ENCODE results near the gene IPO11.

Gene IPO11

GRCh38 chr5:62576570-62577170 is 164.1 kb downstream of the IPO11 start:
- peak overlapping the region in 1 of 10 experiments; percentile 28; a peak in 2 of 20 replicates for H3K4me3 ChIP-seq
- peaks cover 0 to 12% (median 8%) of the 10 kb centered on the region in 11 experiments; a peak in 9 of 22 replicates for H3K9me3 ChIP-seq (replicated peaks in 1 of 11)
- peaks cover 37 to 75% (median 65%) of the 10 kb centered on the region in 10 experiments for H3K4me1 ChIP-seq
- H3K36me3 ChIP-seq = peaks cover 0 to 55% (median 20%) of the 10 kb centered on the region in 11 experiments; a peak in 14 of 22 replicates
- peak overlapping the region; percentile 30 to 80 (median 52); a peak in 21 of 22 replicates for H3K4me2 ChIP-seq
- TF ChIP-seq Cebpa-rat (IDR thresholded peaks at IDR 0.05) = no peak
- H3K27me3 ChIP-seq = no peaks in the 10 kb centered on the region
- H3K27ac ChIP-seq = peak overlapping the region in 7 of 11 experiments; percentile 20 to 40 (median 26); a peak in 8 of 22 replicates
- no peak overlapping the region for H3K9ac ChIP-seq
- H4K20me1 ChIP-seq = no peaks in the 10 kb centered on the region

DNA sequence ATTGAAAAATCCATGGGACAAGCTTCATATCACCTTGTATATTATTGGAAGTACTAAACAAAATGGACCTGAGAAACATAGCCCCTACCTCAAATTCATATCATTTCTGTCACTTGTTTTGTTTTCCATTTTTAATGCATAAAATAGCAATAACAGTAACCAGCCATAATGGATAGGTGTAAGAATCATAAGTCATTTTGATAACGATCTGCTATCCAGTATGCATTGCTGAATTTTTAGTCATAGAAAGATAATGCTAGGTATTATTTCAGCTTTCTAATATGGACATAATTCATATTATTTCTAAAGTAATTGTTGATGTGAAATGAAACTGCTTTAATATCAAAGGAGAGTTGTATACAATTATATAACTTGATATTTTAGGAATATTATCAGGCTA is 164.9 kb downstream of the IPO11 start:
- peaks cover 42 to 81% (median 65%) of the 10 kb centered on the region in 10 experiments for H3K4me1 ChIP-seq
- H4K20me1 ChIP-seq = no peaks in the 10 kb centered on the region
- peaks cover 0 to 55% (median 22%) of the 10 kb centered on the region in 11 experiments; a peak in 14 of 22 replicates for H3K36me3 ChIP-seq
- H3K9me3 ChIP-seq (replicated peaks in 1 of 11) = peaks cover 0 to 12% (median 8%) of the 10 kb centered on the region in 11 experiments; a peak in 9 of 22 replicates
- H3K4me3 ChIP-seq = no peak overlapping the region
- peak overlapping the region in 8 of 11 experiments; percentile 30 to 80 (median 50); a peak in 14 of 22 replicates for H3K4me2 ChIP-seq
- H3K27me3 ChIP-seq = no peaks in the 10 kb centered on the region
- no peak for TF ChIP-seq Cebpa-rat (IDR thresholded peaks at IDR 0.05)
- H3K27ac ChIP-seq = peak overlapping the region in 2 of 11 experiments; percentile 26 to 39; a peak in 3 of 22 replicates
- H3K9ac ChIP-seq = no peak overlapping the region

DNA sequence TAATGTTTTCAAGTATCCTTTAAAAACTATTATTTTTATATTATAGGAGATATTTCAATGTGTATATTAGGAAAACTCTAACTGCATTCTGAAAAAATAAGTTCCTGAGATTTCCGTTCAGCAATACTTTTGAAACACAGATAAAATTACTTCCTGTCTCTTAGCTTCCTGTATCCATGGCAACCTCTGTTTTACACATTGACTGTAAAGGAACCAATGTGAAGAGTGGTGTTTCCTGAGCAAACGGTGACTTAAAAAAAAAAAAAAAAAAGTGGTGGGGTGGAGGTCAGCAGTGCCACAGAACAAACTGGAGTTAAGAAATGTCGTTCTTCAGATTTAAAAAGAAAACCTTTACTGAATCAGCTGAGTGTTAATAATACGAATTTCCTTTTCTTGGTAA is 166.0 kb downstream of the IPO11 start, which contains the start of gene LRRC70:
Gene LRRC70, plus strand, starts transcription at position 280 of the 400 bp plus-strand sequence. CDS start 620 bp downstream, outside the sequence.
- Histone ChIP-seq H4K20me1 (no peaks in the 10 kb centered on the region), H3K27ac (peak within 1 kb of the TSS in 9 of 11 experiments; percentile 1 to 73 (median 51); a peak in 14 of 22 replicates), H3K36me3 (peaks cover 0 to 46% (median 19%) of the 10 kb centered on the region in 11 experiments; a peak in 13 of 22 replicates), H3K27me3 (no peaks in the 10 kb centered on the region), H3K9ac (peak within 1 kb of the TSS in 6 of 11 experiments; percentile 39 to 63 (median 50); a peak in 8 of 22 replicates), H3K4me2 (peak within 1 kb of the TSS; percentile 51 to 81 (median 63); a peak in 20 of 22 replicates), H3K4me1 (peaks cover 42 to 81% (median 64%) of the 10 kb centered on the region in 10 experiments), H3K9me3 (replicated peaks in 1 of 11) (peaks cover 0 to 12% (median 8%) of the 10 kb centered on the region in 11 experiments; a peak in 9 of 22 replicates), H3K4me3 (peak within 1 kb of the TSS in 8 of 10 experiments; percentile 24 to 61 (median 50); a peak in 16 of 20 replicates)
- TF ChIP-seq Cebpa-rat (IDR thresholded peaks at IDR 0.05) = no peak

GRCh38 chr5:62579761-62580160 is 167.2 kb downstream of the IPO11 start:
- Histone ChIP-seq H3K4me3 (peak overlapping the region in 7 of 10 experiments; percentile 47 to 61 (median 51); a peak in 9 of 20 replicates), H3K36me3 (peaks cover 0 to 53% (median 22%) of the 10 kb centered on the region in 11 experiments; a peak in 14 of 22 replicates), H3K9ac (peak overlapping the region in 4 of 11 experiments; percentile 48 to 62 (median 50); a peak in 5 of 22 replicates), H3K27me3 (no peaks in the 10 kb centered on the region), H4K20me1 (no peaks in the 10 kb centered on the region), H3K9me3 (replicated peaks in 1 of 11) (peaks cover 0 to 12% (median 8%) of the 10 kb centered on the region in 11 experiments; a peak in 9 of 22 replicates), H3K4me1 (peaks cover 42 to 74% (median 57%) of the 10 kb centered on the region in 10 experiments), H3K4me2 (peak overlapping the region in 10 of 11 experiments; percentile 30 to 81 (median 63); a peak in 18 of 22 replicates), H3K27ac (peak overlapping the region in 4 of 11 experiments; percentile 41 to 73 (median 56); a peak in 5 of 22 replicates)
- no peak for TF ChIP-seq Cebpa-rat (IDR thresholded peaks at IDR 0.05)

- Histone ChIP-seq H3K9me3 (replicated peaks in 1 of 11) (no peaks in the 10 kb centered on the region), H3K27me3 (no peaks in the 10 kb centered on the region), H3K9ac (no peak overlapping the region)
Measured at GRCh38 chr5:62581836-62582597, 169.5 kb downstream of the IPO11 start.

GRCh38 chr5:62584391-62584790 is 171.8 kb downstream of the IPO11 start:
- Histone ChIP-seq H3K27me3 (no peaks in the 10 kb centered on the region), H3K4me3 (no peak overlapping the region), H3K9me3 (replicated peaks in 1 of 11) (peaks cover 1 to 19% (median 9%) of the 10 kb centered on the region in 11 experiments; a peak in 12 of 22 replicates), H3K9ac (no peak overlapping the region), H3K4me1 (peaks cover 17 to 40% (median 27%) of the 10 kb centered on the region in 10 experiments; a peak in 19 of 20 replicates), H3K27ac (no peak overlapping the region), H4K20me1 (no peaks in the 10 kb centered on the region), H3K4me2 (no peak overlapping the region), H3K36me3 (peaks cover 15 to 67% (median 35%) of the 10 kb centered on the region in 11 experiments; a peak in 21 of 22 replicates)
- no peak for TF ChIP-seq Cebpa-rat (IDR thresholded peaks at IDR 0.05)

More at GRCh38 chr5:62581836-62582597, 169.5 kb downstream of the IPO11 start:
- H3K4me3 ChIP-seq = no peak overlapping the region
- no peak for TF ChIP-seq Cebpa-rat (IDR thresholded peaks at IDR 0.05)
- H4K20me1 ChIP-seq = no peaks in the 10 kb centered on the region
- H3K4me1 ChIP-seq = peaks cover 21 to 63% (median 42%) of the 10 kb centered on the region in 10 experiments
- H3K27ac ChIP-seq = no peak overlapping the region
- peak overlapping the region in 4 of 11 experiments; percentile 0 to 10 (median 6); a peak in 6 of 22 replicates for H3K4me2 ChIP-seq
- H3K36me3 ChIP-seq = peaks cover 0 to 48% (median 15%) of the 10 kb centered on the region in 11 experiments; a peak in 13 of 22 replicates

- peaks cover 17 to 65% (median 40%) of the 10 kb centered on the region in 11 experiments; a peak in 21 of 22 replicates for H3K36me3 ChIP-seq
- TF ChIP-seq Cebpa-rat (IDR thresholded peaks at IDR 0.05) = no peak
- H3K27ac ChIP-seq = peak overlapping the region in 2 of 11 experiments; percentile 2 to 24; a peak in 1 of 22 replicates
- peak overlapping the region in 6 of 11 experiments; percentile 12 to 55 (median 45); a peak in 12 of 22 replicates for H3K4me2 ChIP-seq
- no peak overlapping the region for H3K4me3 ChIP-seq
- no peaks in the 10 kb centered on the region for H3K27me3 ChIP-seq
- H4K20me1 ChIP-seq = no peaks in the 10 kb centered on the region
- H3K4me1 ChIP-seq = peaks cover 10 to 31% (median 19%) of the 10 kb centered on the region in 10 experiments; a peak in 17 of 20 replicates
- H3K9me3 ChIP-seq (replicated peaks in 1 of 11) = peaks cover 7 to 26% (median 18%) of the 10 kb centered on the region in 11 experiments; a peak in 15 of 22 replicates
- H3K9ac ChIP-seq = no peak overlapping the region
Measured at GRCh38 chr5:62585306-62585705, 172.7 kb downstream of the IPO11 start.

- no peaks in the 10 kb centered on the region for H3K27me3 ChIP-seq
- no peak overlapping the region for H3K4me3 ChIP-seq
- H3K4me2 ChIP-seq = peak overlapping the region in 6 of 11 experiments; percentile 12 to 55 (median 45); a peak in 11 of 22 replicates
- peak overlapping the region in 2 of 11 experiments; percentile 2 to 24; a peak in 1 of 22 replicates for H3K27ac ChIP-seq
- H3K9ac ChIP-seq = no peak overlapping the region
- TF ChIP-seq Cebpa-rat (IDR thresholded peaks at IDR 0.05) = no peak
- H3K9me3 ChIP-seq (replicated peaks in 1 of 11) = peaks cover 8 to 28% (median 19%) of the 10 kb centered on the region in 11 experiments; a peak in 16 of 22 replicates
- peaks cover 5 to 26% (median 15%) of the 10 kb centered on the region in 10 experiments; a peak in 17 of 20 replicates for H3K4me1 ChIP-seq
- H4K20me1 ChIP-seq = no peaks in the 10 kb centered on the region
- H3K36me3 ChIP-seq = peaks cover 20 to 64% (median 37%) of the 10 kb centered on the region in 11 experiments
Measured at GRCh38 chr5:62585751-62586150, 173.2 kb downstream of the IPO11 start.
